Measurements from ENCODE around the gene SORCS3.

The SORCS3 gene

DNA sequence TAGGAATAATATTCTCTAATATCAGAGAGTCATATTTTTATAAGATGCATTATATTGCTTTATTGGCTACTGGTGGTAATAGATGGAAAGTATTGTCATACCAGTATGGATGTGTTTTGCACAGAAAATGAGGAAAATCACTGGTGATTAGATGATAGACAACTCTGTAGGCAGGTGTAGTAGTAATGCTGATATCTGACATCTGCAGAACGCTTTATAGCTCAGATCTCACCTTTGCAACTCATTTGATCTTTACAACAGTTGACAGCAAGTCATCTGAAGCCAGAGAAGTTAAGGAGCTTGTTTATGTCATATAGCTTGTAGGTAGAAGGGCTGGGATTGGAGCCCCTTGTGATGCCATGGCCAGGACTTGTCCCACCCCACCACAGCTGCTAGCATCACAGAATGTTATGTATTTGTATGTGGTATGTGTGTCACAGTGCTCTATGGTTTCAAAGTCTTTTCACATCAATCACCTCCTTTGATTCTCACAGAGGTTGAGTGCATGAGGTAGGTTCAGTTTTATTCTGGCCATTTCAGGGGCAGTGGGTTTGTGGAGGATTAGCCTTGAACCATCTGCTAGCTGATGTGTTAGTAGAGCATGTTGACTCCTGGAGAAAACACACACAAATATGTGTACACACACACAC is 140.0 kb downstream of the SORCS3 start:
- no peak overlapping the region for H3K4me3 ChIP-seq (replicated peaks; ENCODE audit: low read depth, low read length)
- TF ChIP-seq, protein P1, sequence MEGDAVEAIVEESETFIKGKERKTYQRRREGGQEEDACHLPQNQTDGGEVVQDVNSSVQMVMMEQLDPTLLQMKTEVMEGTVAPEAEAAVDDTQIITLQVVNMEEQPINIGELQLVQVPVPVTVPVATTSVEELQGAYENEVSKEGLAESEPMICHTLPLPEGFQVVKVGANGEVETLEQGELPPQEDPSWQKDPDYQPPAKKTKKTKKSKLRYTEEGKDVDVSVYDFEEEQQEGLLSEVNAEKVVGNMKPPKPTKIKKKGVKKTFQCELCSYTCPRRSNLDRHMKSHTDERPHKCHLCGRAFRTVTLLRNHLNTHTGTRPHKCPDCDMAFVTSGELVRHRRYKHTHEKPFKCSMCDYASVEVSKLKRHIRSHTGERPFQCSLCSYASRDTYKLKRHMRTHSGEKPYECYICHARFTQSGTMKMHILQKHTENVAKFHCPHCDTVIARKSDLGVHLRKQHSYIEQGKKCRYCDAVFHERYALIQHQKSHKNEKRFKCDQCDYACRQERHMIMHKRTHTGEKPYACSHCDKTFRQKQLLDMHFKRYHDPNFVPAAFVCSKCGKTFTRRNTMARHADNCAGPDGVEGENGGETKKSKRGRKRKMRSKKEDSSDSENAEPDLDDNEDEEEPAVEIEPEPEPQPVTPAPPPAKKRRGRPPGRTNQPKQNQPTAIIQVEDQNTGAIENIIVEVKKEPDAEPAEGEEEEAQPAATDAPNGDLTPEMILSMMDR (IDR thresholded peaks at IDR 0.05; ENCODE audit: low read depth, low read length, missing control alignments), result no peak
- no peak for DNase-seq (ENCODE audit: extremely low read depth, low read depth)

DNA sequence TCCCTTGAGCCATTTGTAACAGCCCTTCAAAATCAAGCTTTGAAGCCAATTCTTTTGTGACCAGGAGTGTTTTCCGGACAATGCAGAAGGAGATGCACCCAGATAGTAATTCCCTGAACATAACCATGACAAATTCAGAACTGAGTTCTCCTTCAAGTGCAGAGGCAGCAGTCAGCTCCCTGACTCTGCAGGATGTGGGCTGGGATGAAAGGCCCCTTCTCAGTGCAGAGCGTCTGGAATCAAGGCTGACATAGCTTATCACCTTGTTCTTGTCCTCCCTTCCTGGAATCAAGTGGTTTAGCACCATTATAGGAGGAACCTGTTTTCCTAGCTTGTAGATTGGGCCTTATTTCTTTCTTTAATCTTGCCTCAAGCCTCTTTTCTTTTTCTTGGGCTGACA is 143.4 kb downstream of the SORCS3 start:
- DNase-seq (ENCODE audit: extremely low read depth, low read depth), result no peak
- H3K4me3 ChIP-seq (replicated peaks; ENCODE audit: low read depth, low read length), result no peak overlapping the region
- TF ChIP-seq, protein P1 (IDR thresholded peaks at IDR 0.05; ENCODE audit: low read depth, low read length, missing control alignments), result no peak

DNA sequence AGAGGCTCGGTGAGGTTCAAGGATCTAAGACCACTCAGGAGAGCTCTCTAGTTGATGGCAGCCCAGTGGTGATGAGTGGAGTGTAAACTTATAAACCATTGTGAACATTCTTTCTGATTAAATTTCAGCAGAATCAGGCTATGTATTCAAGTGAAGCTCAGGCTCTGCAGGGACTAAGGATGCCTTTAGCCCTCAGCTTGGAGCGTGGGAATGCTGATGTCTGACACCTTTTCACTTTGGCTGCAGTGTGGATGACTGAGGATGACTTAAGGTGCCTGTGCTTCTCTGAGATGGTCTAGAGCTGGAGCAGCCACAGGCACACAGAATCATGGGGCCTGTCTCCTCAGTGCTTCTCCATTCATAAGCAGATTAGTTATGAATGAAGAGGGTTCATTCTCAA is 150.4 kb downstream of the SORCS3 start:
- TF ChIP-seq, protein P1 (IDR thresholded peaks at IDR 0.05; ENCODE audit: low read depth, low read length, missing control alignments), result no peak
- no peak overlapping the region for H3K4me3 ChIP-seq (replicated peaks; ENCODE audit: low read depth, low read length)
- DNase-seq (ENCODE audit: extremely low read depth, low read depth), result no peak

DNA sequence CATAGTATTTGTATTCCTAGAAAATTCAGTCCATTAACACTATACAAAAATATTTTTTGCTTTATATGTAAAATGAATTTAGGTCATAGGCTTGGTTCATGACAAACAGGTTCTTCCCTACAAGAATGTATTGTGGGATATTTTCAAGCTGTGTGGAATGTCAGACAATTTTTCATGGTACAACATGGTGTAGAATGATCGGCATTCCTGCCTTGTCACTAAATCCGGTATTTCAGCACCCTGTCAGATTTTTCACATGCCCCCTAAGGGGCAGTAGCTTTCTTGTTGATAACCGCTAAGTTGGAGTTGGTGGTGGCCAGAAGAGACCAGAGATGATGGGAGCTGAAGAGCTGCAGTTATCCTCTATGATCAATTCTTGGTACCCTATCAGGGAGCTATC is 154.3 kb downstream of the SORCS3 start:
- no peak for DNase-seq (ENCODE audit: extremely low read depth, low read depth)
- no peak overlapping the region for H3K4me3 ChIP-seq (replicated peaks; ENCODE audit: low read depth, low read length)
- TF ChIP-seq, protein P1 (IDR thresholded peaks at IDR 0.05; ENCODE audit: low read depth, low read length, missing control alignments), result no peak

DNA sequence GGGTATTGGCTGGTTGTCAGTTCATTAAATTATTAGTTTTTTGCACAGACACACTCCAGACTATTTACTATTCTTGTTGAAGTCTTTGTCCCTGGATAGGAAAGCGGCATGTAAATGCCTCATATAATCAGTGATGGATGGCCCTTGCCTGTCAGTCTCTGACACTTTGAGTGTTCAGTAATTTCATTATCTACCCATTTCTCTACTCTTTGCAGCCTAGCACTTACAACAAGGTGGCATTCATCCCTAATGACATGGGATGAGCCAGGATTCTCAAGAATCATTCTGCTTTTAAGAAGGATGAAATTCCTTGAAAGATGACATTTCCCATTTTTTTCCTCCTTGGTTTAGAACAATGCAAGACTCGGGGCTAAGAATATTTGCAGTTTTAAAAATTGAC is 155.7 kb downstream of the SORCS3 start:
- no peak overlapping the region for H3K4me3 ChIP-seq (replicated peaks; ENCODE audit: low read depth, low read length)
- TF ChIP-seq, protein P1 (IDR thresholded peaks at IDR 0.05; ENCODE audit: low read depth, low read length, missing control alignments), result no peak
- no peak for DNase-seq (ENCODE audit: extremely low read depth, low read depth)

DNA sequence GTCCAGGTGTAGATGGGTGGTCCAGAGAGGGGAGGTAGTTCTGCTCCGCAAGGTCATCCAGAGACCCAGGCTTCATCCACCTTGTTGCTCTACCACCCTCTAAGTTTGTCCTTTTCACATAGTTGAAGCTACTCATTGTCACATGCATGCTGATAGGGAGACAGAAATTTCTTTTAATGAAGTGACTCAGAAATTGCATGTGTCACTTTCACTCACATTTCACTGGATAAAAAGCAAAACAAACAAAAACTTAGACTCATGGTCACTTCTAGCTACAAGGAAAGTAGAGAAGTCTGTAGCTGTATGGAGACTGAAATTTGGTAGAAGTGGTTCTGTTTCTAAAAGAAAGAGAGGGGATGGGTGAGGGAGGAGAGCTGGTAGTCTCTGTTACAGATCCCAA is 161.9 kb downstream of the SORCS3 start:
- TF ChIP-seq, protein P1 (IDR thresholded peaks at IDR 0.05; ENCODE audit: low read depth, low read length, missing control alignments), result no peak
- no peak overlapping the region for H3K4me3 ChIP-seq (replicated peaks; ENCODE audit: low read depth, low read length)
- DNase-seq (ENCODE audit: extremely low read depth, low read depth), result no peak

DNA sequence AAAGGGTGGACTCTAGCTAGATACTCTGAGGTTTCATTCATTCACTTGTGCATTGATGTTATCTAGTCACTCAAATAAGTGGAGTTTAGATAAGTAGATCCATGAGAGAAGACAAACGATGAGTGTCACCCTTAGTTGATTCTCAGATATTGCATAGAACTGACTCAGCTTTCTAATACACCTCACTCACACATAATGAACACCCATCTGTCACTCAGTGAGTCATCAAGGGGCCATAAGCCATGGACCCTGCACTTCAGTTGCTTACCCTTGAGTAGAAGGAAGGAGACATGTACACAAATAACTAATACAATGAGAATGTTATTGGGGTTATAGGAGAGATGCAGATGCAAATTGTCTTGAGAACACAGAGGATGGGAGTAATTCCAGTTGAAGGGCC is 163.8 kb downstream of the SORCS3 start:
- TF ChIP-seq, protein P1 (IDR thresholded peaks at IDR 0.05; ENCODE audit: low read depth, low read length, missing control alignments), result no peak
- DNase-seq (ENCODE audit: extremely low read depth, low read depth), result no peak
- no peak overlapping the region for H3K4me3 ChIP-seq (replicated peaks; ENCODE audit: low read depth, low read length)

All from HFF-Myc (cell line).